Lower lobe of right lung (tissue), 2 donors: ENCODE measurements around the gene FRAS1. TPM values are rescaled to one million over a fixed set of nuclear protein-coding genes. Genes with fewer than 3 reads are reported as not detected.
"Not testable (repeated sequence)": the region's sequence is repeated elsewhere in the genome, so short reads cannot be mapped to it uniquely, and the experiment has no call there.

Experiments
- ATAC-seq, 2 donors: fragments of 200-7000 bp; cut with Tn5 transposase; one replicate each; pipeline ENCODE4 v1.9.1; 2020 to 2022; ENCODE audit warnings: mild to moderate bottlenecking in 2 of 2, moderate library complexity in 2 of 2
- DNase-seq: peaks from one replicate; pipeline ENCODE4 v3.0.0-alpha.2; 2020
- H3K27ac ChIP-seq: fragments of 200-600 bp; one replicate; pipeline ENCODE4 v1.8.0; 2022
- H3K27me3 ChIP-seq: fragments of 200-600 bp; one replicate; pipeline ENCODE4 v1.8.0; 2022; ENCODE audit warnings: low read depth
- H3K36me3 ChIP-seq: fragments of 200-600 bp; one replicate; pipeline ENCODE4 v1.8.0; 2022; ENCODE audit warnings: mild to moderate bottlenecking
- H3K4me1 ChIP-seq: fragments of 200-600 bp; one replicate; pipeline ENCODE4 v1.8.0; 2022
- H3K4me3 ChIP-seq: fragments of 200-600 bp; one replicate; pipeline ENCODE4 v1.8.0; 2022; ENCODE audit warnings: mild to moderate bottlenecking
- H3K9me3 ChIP-seq: fragments of 200-600 bp; one replicate; pipeline ENCODE4 v1.8.0; 2022
- CTCF ChIP-seq: fragments of 200-600 bp; IDR thresholded peaks from one replicate; pipeline ENCODE4 v1.8.0; 2022; ENCODE audit warnings: antibody characterized with exemption, mild to moderate bottlenecking
- intact Hi-C: fragments of 100-400 bp; cut with DNase I; formaldehyde crosslinking; loops from one replicate; pipeline ENCODE4 v1.11.0; 2022
- total RNA-seq: library from RNA; stranded (reverse); fragmentation: NEBNext Ultra II Directional; extraction: Animal tissue kit (Norgen Biotek cat#: 25700); gene quantifications from one replicate; pipeline ENCODE4 v1.2.1, GENCODE V29; 2021
- donor health status: DM: no; HTN: yes; CAD: no; lungs with severe emphysema.

Gene FRAS1
- total RNA-seq, 1 donor from 2014 or later, result 9.2 TPM

- Histone ChIP-seq H3K9me3 (no peaks in the 10 kb centered on the region), H3K27me3 (no peaks in the 10 kb centered on the region), H3K4me3 (no peak overlapping the region), H3K27ac (no peak overlapping the region), H3K4me1 (peaks cover 12% of the 10 kb centered on the region), H3K36me3 (no peaks in the 10 kb centered on the region)
- intact Hi-C loops, result no loop called here
- DNase-seq (no peak), ATAC-seq (no peak)
- no peak for TF ChIP-seq CTCF
Measured at GRCh38 chr4:78297116-78297800, 240.1 kb downstream of the FRAS1 start.

- DNase-seq, result no peak
- Histone ChIP-seq H3K36me3 (no peaks in the 10 kb centered on the region), H3K9me3 (no peaks in the 10 kb centered on the region), H3K4me3 (no peak overlapping the region), H3K27ac (no peak overlapping the region), H3K27me3 (no peaks in the 10 kb centered on the region), H3K4me1 (peaks cover 12% of the 10 kb centered on the region)
- intact Hi-C loops, result no loop called here
- ATAC-seq, result no peak
- TF ChIP-seq CTCF, result no peak
Measured at GRCh38 chr4:78298618-78299017, 241.5 kb downstream of the FRAS1 start.

GRCh38 chr4:78299565-78299972 is 242.4 kb downstream of the FRAS1 start:
- H3K4me3 ChIP-seq, result no peak overlapping the region
- no peak overlapping the region for H3K27ac ChIP-seq
- H3K9me3 ChIP-seq, result no peaks in the 10 kb centered on the region
- no peaks in the 10 kb centered on the region for H3K27me3 ChIP-seq
- ATAC-seq (peak; percentile 58 to 60), DNase-seq (no peak)
- peaks cover 12% of the 10 kb centered on the region for H3K4me1 ChIP-seq
- no peak for TF ChIP-seq CTCF
- intact Hi-C loops, result no loop called here
- H3K36me3 ChIP-seq, result no peaks in the 10 kb centered on the region

GRCh38 chr4:78307263-78307662 is 250.1 kb downstream of the FRAS1 start:
- H3K4me1 ChIP-seq, intact Hi-C loops: not testable (repeated sequence)

GRCh38 chr4:78308517-78308916 is 251.4 kb downstream of the FRAS1 start:
- ATAC-seq (no peak), DNase-seq (no peak)
- Histone ChIP-seq H3K27me3 (no peaks in the 10 kb centered on the region), H3K27ac (no peak overlapping the region), H3K4me1 (no peaks in the 10 kb centered on the region), H3K4me3 (no peak overlapping the region), H3K36me3 (no peaks in the 10 kb centered on the region), H3K9me3 (no peaks in the 10 kb centered on the region)
- no peak for TF ChIP-seq CTCF
- intact Hi-C loops, result no loop called here

More at GRCh38 chr4:78307263-78307662, 250.1 kb downstream of the FRAS1 start:
- not testable (repeated sequence) for H3K36me3 ChIP-seq, H3K27me3 ChIP-seq, ATAC-seq, H3K27ac ChIP-seq, DNase-seq, H3K4me3 ChIP-seq, H3K9me3 ChIP-seq

GRCh38 chr4:78309352-78309751 is 252.2 kb downstream of the FRAS1 start:
- Histone ChIP-seq H3K9me3 (no peaks in the 10 kb centered on the region), H3K4me1 (no peaks in the 10 kb centered on the region), H3K36me3 (no peaks in the 10 kb centered on the region), H3K4me3 (no peak overlapping the region), H3K27ac (no peak overlapping the region), H3K27me3 (no peaks in the 10 kb centered on the region)
- DNase-seq (no peak), ATAC-seq (no peak)
- intact Hi-C loops, result no loop called here
- TF ChIP-seq CTCF, result no peak
